Hypothalamus (tissue), 51 donors: ENCODE data around the gene BUB1.
"Not testable (repeated sequence)": the region's sequence is repeated elsewhere in the genome, so short reads cannot be mapped to it uniquely, and the experiment has no call there.

ENCODE experiments used
- DNase-seq, 51 donors: peaks; one replicate each; lab custom pipeline; 2025; lab: John Stamatoyannopoulos, UW

Gene BUB1

DNA sequence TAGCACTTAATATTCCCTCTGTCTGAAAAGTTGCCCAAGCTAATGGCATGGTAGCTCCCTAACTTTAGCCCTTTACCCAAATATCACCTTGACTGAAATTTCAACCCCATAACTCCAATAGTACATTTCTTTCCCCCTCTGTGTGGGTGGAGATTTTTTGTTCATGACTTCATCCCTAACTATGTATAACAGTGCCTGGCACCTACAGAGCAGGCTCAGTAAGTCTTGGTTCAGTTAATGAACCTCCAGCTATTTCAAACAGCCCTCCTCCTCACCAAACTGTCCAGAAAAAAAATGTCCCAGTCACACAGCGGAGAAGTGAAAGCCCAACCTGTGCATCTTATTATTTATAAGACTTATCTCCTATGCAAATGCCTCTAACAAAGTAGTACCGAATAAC lies 18.6 kb downstream of the BUB1 start:
- DNase-seq: no peak

- DNase-seq: no peak
Measured at GRCh38 chr2:110657724-110658305, 20.0 kb downstream of the BUB1 start.

DNA sequence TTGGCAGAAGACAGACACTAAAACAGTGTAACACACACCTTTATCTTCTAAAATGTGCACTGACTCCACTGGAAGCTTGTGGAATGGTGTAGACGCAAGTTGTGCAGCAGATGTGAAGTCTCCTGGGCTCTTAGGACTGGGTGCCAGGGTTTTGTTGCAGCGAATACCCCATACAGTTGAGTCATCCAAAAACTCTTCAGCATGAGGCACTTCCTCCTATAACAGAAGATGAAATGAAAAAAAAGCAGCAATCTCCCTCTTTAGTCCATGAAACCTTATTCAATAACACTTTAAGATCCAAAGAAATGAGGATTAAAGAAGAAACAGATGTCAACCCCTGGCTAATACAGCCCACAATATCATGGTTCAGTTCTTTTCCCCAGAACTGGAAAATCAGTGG lies 22.2 kb downstream of the BUB1 start:
- DNase-seq: no peak

DNA sequence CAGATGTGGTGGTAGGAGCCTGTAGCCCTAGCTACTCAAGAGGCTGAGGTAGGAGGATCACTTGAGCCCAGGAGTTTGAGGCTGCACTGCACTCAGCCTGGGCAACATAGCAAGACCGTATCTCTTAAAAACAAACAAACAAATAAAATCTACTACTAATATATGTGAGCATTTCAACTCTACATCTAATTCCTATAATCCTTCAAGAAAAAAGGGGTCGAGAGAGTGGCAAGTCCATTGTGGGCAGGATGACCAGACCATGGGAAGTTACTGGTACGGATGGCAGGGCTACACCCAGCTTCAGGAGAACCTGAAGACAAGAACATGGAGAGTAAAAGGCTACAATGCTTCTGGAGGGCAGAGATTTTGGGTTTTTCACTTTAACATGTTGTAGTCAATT lies 24.0 kb downstream of the BUB1 start:
- no peak for DNase-seq

DNA sequence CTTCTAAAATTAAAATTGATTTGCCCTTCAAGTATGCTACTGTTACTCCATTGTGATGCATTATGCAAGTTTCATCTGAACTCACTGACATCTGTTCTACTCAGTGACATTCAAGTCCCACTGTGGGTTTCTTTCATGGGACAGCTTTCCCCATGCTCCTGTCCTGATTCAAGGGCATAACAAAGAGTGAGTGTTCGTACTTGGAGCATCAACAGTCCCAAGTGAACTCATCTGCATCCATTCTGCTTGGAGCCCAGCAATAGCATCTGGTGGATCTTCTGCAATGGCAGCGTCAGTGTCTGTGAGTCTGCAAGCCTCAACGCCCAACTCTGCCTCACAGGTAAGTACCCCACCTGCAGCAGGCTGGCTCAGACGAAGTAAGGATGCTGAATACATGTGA lies 27.5 kb downstream of the BUB1 start:
- peak in 13 of 51 donors; percentile 1 to 35 (median 12) for DNase-seq

- no peak for DNase-seq
Measured at GRCh38 chr2:110647777-110648176, 30.1 kb downstream of the BUB1 start.

- no peak for DNase-seq
Measured at GRCh38 chr2:110645616-110646015, 32.2 kb downstream of the BUB1 start.

DNA sequence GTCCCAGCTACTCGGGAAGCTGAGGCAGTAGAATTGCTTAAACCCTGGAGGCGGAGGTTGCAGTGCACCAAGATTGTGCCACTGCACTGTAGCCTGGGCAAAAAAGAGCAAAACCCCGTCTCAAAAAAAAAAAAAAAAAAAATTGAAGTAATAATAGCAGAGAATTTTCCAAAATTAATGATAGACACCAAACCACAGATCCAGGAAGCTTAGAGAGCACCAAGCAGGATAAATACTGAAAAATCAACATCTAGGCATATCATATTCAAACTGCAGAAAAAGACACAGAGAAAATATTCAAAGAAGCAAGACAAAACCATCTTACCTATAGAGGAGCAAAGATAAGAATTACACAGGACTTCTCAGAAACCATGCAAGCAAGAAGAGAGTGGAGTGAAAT lies 33.5 kb downstream of the BUB1 start:
- DNase-seq: no peak

GRCh38 chr2:110642360-110642759 lies 35.5 kb downstream of the BUB1 start:
- no peak for DNase-seq

GRCh38 chr2:110639972-110640371 lies 37.9 kb downstream of the BUB1 start:
- DNase-seq: no peak

- DNase-seq: no peak
Measured at GRCh38 chr2:110638952-110639695, 38.7 kb downstream of the BUB1 start.

DNA sequence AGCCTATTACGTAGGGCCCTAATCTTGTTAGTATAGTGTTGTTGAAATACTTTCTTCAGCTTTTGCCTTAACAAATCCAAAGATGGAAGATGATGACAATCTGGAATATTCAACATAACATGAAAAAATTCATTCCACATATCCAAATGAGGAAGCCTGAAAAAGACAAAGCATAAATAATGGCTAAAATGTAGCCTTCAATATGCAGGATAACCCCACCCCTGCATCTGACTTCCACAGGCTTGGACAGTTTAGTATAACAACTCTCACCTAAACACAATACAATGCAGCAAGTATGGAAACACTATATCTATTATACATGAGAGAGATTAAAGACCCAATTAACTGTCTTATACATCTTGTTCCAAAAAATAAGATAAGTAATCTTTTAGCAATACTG lies 39.9 kb downstream of the BUB1 start:
- no peak for DNase-seq

DNA sequence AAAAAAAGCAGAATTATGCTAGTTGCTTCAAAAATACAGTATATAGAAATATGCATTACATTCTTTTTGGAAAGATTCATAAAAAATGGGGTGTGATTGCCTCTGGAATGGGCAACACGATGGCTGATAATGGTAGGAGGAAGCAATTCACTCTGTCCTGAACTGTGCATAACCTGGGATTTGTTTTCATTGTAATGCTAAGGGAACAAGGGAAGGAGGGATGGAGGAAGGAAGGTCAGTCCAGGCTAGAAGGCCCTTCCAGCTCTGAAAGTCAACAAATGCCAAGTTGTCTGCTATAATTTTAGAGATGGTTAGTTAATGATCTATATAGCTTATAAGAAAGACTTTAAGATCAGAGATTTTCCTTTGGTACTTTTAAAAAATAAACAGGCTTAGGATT lies 40.8 kb downstream of the BUB1 start:
- DNase-seq: no peak

GRCh38 chr2:110635949-110636628 lies 41.8 kb downstream of the BUB1 start:
- DNase-seq: not testable (repeated sequence)

DNA sequence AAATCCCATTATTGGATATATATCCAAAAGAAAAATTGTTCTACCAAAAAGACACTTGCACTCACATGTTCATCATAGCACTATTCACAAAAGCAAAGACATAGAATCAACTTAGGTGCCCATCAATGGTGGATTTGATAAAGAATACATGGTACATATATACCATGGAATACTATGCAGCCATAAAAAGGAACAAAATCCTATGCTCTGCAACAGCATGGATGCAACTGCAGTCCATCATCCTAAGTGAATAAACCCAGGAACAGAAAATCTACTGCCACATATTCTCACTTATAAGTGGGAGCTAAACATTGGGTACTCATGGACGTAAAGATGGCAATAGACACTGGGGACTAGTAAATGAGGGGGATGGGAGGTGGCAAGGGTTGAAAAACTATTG lies 50.5 kb downstream of the BUB1 start:
- not testable (repeated sequence) for DNase-seq

DNA sequence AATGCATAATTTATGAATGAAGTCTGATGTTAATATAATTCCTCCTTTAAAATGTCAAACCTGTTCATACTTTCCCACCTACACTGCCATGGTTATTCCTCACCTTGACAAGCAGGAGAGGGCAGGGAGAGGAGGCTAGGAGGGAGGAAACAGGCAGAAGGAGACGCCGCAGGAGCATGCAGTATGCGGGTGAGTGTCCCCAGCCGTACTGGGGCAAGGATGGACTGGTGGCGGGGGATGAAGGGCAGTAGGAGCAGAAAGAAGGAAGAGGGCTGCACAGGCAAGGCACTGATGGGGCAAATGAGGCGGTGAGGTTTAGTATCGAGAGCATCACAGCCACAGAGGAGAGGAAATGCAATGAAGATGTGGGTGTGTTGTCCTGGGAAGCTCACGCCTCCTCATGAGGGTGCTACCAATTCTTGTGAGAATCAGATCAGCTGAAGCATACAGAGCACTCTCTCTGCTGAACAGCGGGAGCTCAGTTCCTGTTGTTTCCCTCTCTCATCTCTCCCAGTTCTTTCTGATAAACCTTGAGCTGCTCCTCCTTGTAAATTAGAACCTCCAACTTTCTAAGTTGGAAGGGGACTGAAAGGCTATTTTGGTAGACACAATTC lies 58.4 kb downstream of the BUB1 start:
- DNase-seq: not testable (repeated sequence)

- DNase-seq: not testable (repeated sequence)
Measured at GRCh38 chr2:110613927-110614326, 63.9 kb downstream of the BUB1 start.

- not testable (repeated sequence) for DNase-seq
Measured at GRCh38 chr2:110610613-110611250, 67.1 kb downstream of the BUB1 start.

DNA sequence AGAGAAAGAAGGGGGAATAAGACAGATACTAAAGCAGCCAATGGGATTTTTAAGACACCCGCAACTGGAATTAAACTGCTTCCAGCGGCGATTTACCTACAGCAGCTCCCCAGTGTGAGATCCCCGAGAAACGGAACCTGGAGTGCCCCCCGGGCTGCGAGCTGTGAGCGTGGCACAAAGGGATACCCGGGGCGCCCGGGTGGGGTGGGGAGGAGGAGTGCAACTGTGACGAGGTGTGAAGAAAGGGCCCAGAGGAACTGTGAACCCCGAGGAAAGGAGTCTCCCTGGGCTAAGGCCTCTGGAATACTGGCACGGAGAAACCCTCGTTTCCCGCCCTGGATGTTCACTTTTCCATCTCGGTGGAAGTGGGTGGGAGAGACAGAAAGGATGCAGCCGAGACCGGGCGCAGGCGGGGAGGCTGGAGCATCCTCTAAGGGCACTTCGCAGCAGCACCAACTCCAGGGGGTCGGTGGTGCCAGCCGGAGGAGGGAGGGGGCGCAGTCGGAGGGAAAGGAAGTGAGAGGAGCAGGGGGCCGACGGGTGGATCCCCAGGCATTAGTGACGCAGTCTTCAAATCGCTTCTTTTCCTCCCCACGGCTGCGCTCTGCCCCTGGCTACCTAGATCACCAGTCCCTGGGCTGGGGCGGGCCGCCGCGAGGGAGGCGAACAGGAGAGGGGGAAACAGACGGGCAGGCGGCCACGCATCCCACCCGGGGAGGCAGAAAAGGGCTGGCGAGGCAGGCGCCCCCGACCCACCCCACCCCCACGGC lies 67.8 kb downstream of the BUB1 start:
- DNase-seq: not testable (repeated sequence)

GRCh38 chr2:110608788-110609502 lies 68.9 kb downstream of the BUB1 start:
- not testable (repeated sequence) for DNase-seq
